HL-60 (cell line): ENCODE data around the gene EDNRA.

ENCODE experiments used
- DNase-seq, 2 experiments: peaks; one replicate each; pipeline ENCODE4 v3.0.0-alpha.2; 2010 to 2020; ENCODE audit warnings: low read depth in 1 of 2, low spot score in 1 of 2
- H3K27ac ChIP-seq: fragments of 250-450 bp; sonication (Bioruptor Pico); replicated peaks from 2 replicates; pipeline ENCODE4 v1.5.1; 2020; ENCODE audit warnings: mild to moderate bottlenecking, moderate library complexity
- H3K27me3 ChIP-seq: fragments of 250-450 bp; sonication (Bioruptor Pico); 2 replicates; pipeline ENCODE4 v1.5.1; 2021; ENCODE audit warnings: mild to moderate bottlenecking, moderate library complexity; ENCODE audit not compliant: insufficient read depth, poor library complexity, severe bottlenecking
- H3K4me3 ChIP-seq: replicated peaks from 2 replicates; pipeline ENCODE4 v1.5.1; 2011; ENCODE audit warnings: mild to moderate bottlenecking, control low read depth, low read length; ENCODE audit not compliant: insufficient read depth
- GABPA ChIP-seq: IDR thresholded peaks from 2 replicates; pipeline ENCODE4 v1.6.1; 2012; ENCODE audit warnings: low read depth
- POLR2AphosphoS5 ChIP-seq: IDR thresholded peaks from 2 replicates; pipeline ENCODE4 v1.6.1; 2012; ENCODE audit warnings: low read depth
- REST ChIP-seq: IDR thresholded peaks from 2 replicates; pipeline ENCODE4 v1.6.1; 2012; ENCODE audit warnings: low read depth; ENCODE audit not compliant: insufficient replicate concordance
- SPI1 ChIP-seq: IDR thresholded peaks from 2 replicates; pipeline ENCODE4 v1.6.1; 2012; ENCODE audit warnings: low read depth, mild to moderate bottlenecking, borderline replicate concordance
- TF ChIP-seq, protein P1 (sequence below): IDR thresholded peaks from one replicate; pipeline ENCODE4 v1.5.1; 2011; ENCODE audit warnings: low read length, control low read depth, inconsistent platforms; ENCODE audit not compliant: insufficient read depth

Gene EDNRA

DNA sequence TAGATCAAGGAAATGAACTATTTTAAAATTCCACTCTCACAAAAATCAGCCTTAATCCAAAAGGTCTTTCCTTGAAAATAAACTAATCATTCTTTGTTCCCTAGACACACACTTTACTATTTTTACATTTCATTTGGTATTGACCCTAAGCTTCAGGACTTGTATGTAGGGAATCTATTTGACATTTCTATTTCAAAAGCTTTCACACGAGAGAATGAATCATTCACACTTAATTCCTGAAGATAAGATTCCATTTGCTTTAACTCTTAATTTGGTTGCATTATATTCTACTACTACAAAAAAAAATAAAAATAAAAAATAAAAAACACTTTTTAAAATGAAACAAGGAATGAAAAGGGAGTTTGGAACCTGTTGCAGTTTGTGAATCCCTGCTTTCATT, 43.7 kb downstream of the EDNRA start:
- no peak for DNase-seq
- Histone ChIP-seq H3K27me3 (peaks cover 2% of the 10 kb centered on the region), H3K27ac (no peak overlapping the region), H3K4me3 (no peak overlapping the region)
- no peak for TF ChIP-seq GABPA

DNA sequence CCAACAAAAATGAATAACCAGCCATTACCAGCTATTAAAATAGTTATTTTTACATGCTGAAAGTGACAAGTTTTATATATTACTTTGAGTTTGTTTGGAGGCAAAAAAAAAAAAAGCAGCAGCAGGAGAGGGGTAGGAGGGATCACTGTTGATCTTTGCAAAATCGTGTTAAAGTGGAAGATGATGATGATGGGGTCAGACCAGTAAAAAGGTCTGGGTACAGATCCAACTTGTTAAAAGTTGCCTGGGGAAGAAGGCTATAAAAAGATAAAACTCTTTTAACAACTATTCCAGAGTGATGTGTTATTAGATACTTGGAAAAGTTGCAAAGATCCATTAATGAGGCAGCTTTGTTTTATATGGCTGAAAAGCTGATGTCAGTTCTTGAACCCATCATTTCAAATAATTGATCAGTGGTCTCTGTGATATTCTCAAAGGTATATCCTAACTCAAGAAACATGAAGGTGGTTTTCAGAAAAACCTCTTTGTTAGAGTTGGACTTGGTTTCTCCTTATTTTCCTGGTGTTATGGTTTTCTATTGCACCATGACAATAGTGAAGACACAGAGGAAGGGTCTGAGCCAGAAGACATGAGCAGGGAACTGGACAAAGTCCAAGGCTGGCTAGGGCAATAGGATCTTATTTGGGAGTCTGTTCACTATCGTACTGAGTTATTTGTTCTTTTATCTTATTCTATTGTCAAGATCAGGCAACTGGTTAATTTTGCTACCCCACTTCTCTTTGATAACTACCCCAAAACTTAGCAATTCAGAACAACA, 44.8 kb downstream of the EDNRA start:
- no peak for DNase-seq
- H3K27ac ChIP-seq = no peak overlapping the region
- peaks cover 2% of the 10 kb centered on the region for H3K27me3 ChIP-seq
- no peak overlapping the region for H3K4me3 ChIP-seq
- TF ChIP-seq SPI1 (no peak), REST (no peak), POLR2AphosphoS5 (no peak), GABPA (no peak)
- TF ChIP-seq, protein P1, sequence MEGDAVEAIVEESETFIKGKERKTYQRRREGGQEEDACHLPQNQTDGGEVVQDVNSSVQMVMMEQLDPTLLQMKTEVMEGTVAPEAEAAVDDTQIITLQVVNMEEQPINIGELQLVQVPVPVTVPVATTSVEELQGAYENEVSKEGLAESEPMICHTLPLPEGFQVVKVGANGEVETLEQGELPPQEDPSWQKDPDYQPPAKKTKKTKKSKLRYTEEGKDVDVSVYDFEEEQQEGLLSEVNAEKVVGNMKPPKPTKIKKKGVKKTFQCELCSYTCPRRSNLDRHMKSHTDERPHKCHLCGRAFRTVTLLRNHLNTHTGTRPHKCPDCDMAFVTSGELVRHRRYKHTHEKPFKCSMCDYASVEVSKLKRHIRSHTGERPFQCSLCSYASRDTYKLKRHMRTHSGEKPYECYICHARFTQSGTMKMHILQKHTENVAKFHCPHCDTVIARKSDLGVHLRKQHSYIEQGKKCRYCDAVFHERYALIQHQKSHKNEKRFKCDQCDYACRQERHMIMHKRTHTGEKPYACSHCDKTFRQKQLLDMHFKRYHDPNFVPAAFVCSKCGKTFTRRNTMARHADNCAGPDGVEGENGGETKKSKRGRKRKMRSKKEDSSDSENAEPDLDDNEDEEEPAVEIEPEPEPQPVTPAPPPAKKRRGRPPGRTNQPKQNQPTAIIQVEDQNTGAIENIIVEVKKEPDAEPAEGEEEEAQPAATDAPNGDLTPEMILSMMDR = no peak

GRCh38 chr4:147526272-147526654, 45.4 kb downstream of the EDNRA start:
- no peak overlapping the region for H3K4me3 ChIP-seq
- TF ChIP-seq POLR2AphosphoS5 (no peak), SPI1 (no peak), GABPA (no peak), REST (no peak)
- TF ChIP-seq, protein P1 = no peak
- peaks cover 2% of the 10 kb centered on the region for H3K27me3 ChIP-seq
- DNase-seq = no peak
- H3K27ac ChIP-seq = no peak overlapping the region

- TF ChIP-seq SPI1 (no peak), REST (no peak), POLR2AphosphoS5 (no peak), GABPA (no peak)
- TF ChIP-seq, protein P1 = no peak
- Histone ChIP-seq H3K27me3 (peaks cover 2% of the 10 kb centered on the region), H3K27ac (no peak overlapping the region), H3K4me3 (no peak overlapping the region)
- DNase-seq = no peak
These were observed 47.2 kb downstream of the EDNRA start for GRCh38 chr4:147528054-147528453.
